HepG2 (cell line): ENCODE data around the gene PPP1R14D. TPM values are rescaled to one million over a fixed set of nuclear protein-coding genes. Genes with fewer than 3 reads are reported as not detected.

Source experiments
- ATAC-seq: fragments of 200-7000 bp; cut with Tn5 transposase; 3 replicates; pipeline ENCODE4 v1.9.1; 2020; ENCODE audit warnings: mild to moderate bottlenecking, moderate library complexity
- BruUV-seq: library from RNA; stranded (reverse); fragments of 400-500 nt; replicated peaks from 2 replicates; lab custom pipeline; 2021; lab: Mats Ljungman, UMichigan
- CTCF ChIA-PET: fragments of 300-600 bp; formaldehyde crosslinking; extraction: SDS; loops from one replicate; lab custom pipeline; 2021; ENCODE audit warnings: low total read pairs, inconsistent platforms, low intra/inter-chr PET ratio; lab: Yijun Ruan, JAX
- POLR2A ChIA-PET: fragments of 350-600 bp; sonication (Branson Sonifier 250); formaldehyde crosslinking; loops from one replicate; lab custom pipeline; 2020; ENCODE audit warnings: antibody characterized with exemption, inconsistent platforms; lab: Yijun Ruan, JAX
- DNase-seq: peaks from one replicate; pipeline ENCODE4 v3.0.0-alpha.2; 2015; ENCODE audit warnings: low spot score
- FAIRE-seq: peaks from 3 replicates; lab custom pipeline; 2011; peaks lifted over from hg19 to GRCh38; lab: Jason Lieb, UNC
- H2AFZ ChIP-seq: one replicate; pipeline ENCODE4 v1.6.1; 2011; ENCODE audit warnings: low read length, inconsistent platforms
- H3K27ac ChIP-seq: fragments of 300-600 bp; 3 replicates; pipeline ENCODE4 v1.8.0; 2011; ENCODE audit warnings: mixed run types, mild to moderate bottlenecking, mixed read lengths, low read length, inconsistent platforms; ENCODE audit not compliant: insufficient read depth; ENCODE audit errors: extremely low read length
- H3K27me3 ChIP-seq, 2 experiments: fragments of 200-600 bp in 1 of 2; 2 replicates in 1 of 2; 3 replicates in 1 of 2; pipeline versions ENCODE4 v1.6.0 to v1.8.0; 2011; ENCODE audit warnings: low read length in 2 of 2, mild to moderate bottlenecking in 2 of 2, moderate library complexity in 2 of 2, inconsistent platforms in 1 of 2; ENCODE audit not compliant: insufficient read depth in 2 of 2, control insufficient read depth in 1 of 2
- H3K36me3 ChIP-seq, 2 experiments: fragments of 200-600 bp in 1 of 2; replicated peaks in 1 of 2; 2 replicates in 1 of 2; 3 replicates in 1 of 2; pipeline versions ENCODE4 v1.5.1 to v1.8.0; 2011; ENCODE audit warnings: low read length in 2 of 2, inconsistent platforms in 1 of 2; ENCODE audit not compliant: insufficient read depth in 2 of 2, control insufficient read depth in 1 of 2
- H3K4me1 ChIP-seq: 2 replicates; pipeline ENCODE4 v1.5.1; 2012; ENCODE audit warnings: low read length, inconsistent platforms; ENCODE audit not compliant: insufficient read depth
- H3K4me2 ChIP-seq: 2 replicates; pipeline ENCODE4 v1.6.0; 2011; ENCODE audit warnings: low read depth, low read length, inconsistent platforms
- H3K4me3 ChIP-seq, 3 experiments: fragments of 200-600 bp in 1 of 3; sonication (generic), shearing (Covaris generic) in 1 of 3; replicated peaks in 1 of 3; 2 replicates each; pipeline ENCODE4 v1.5.1; 2011 to 2016; ENCODE audit warnings: low read length in 3 of 3, inconsistent platforms in 2 of 3, low read depth in 2 of 3, mild to moderate bottlenecking in 2 of 3, control low read depth in 1 of 3, mixed read lengths in 1 of 3; ENCODE audit not compliant: insufficient read depth in 1 of 3
- H3K79me2 ChIP-seq: one replicate; pipeline ENCODE4 v1.6.1; 2011; ENCODE audit warnings: low read length, inconsistent platforms; ENCODE audit not compliant: insufficient read depth
- H3K9ac ChIP-seq: 2 replicates; pipeline ENCODE4 v1.6.0; 2011; ENCODE audit warnings: mild to moderate bottlenecking, low read depth, low read length, inconsistent platforms; ENCODE audit not compliant: insufficient read depth
- H3K9me3 ChIP-seq: 2 replicates; pipeline ENCODE4 v1.5.1; 2012; ENCODE audit warnings: mild to moderate bottlenecking, low read length
- H4K20me1 ChIP-seq: 2 replicates; pipeline ENCODE4 v1.6.0; 2011; ENCODE audit warnings: inconsistent platforms, mild to moderate bottlenecking, low read length, moderate library complexity; ENCODE audit not compliant: insufficient read depth
- ETV5 ChIP-seq: IDR thresholded peaks from 2 replicates; pipeline ENCODE4 v1.6.1; 2018; ENCODE audit warnings: missing biosample characterization, missing genetic modification reagents, inconsistent platforms, borderline replicate concordance
- FLYWCH1 ChIP-seq: sonication (generic); formaldehyde crosslinking; IDR thresholded peaks from 2 replicates; pipeline ENCODE4 v1.8.1; 2023; ENCODE audit warnings: mild to moderate bottlenecking, missing genetic modification reagents
- NR2F6 ChIP-seq, 2 experiments: IDR thresholded peaks; 2 replicates each; pipeline ENCODE4 v1.6.1; 2016; ENCODE audit warnings: antibody characterized with exemption in 1 of 2, mild to moderate bottlenecking in 1 of 2
- NRL ChIP-seq: sonication (generic); formaldehyde crosslinking; IDR thresholded peaks from 2 replicates; pipeline ENCODE4 v1.5.0; 2020; ENCODE audit warnings: missing genetic modification reagents, mild to moderate bottlenecking, moderate library complexity, borderline replicate concordance
- PCBP2 ChIP-seq: fragments of 200-400 bp; formaldehyde crosslinking; optimal IDR thresholded peaks from 2 replicates; pipeline ENCODE3; 2018; ENCODE audit warnings: low read length, low read depth; ENCODE audit not compliant: poor library complexity, severe bottlenecking
- SIX4 ChIP-seq: sonication (generic); formaldehyde crosslinking; IDR thresholded peaks from 2 replicates; pipeline ENCODE4 v1.4.0; 2020; ENCODE audit warnings: missing genetic modification reagents
- ZNF607 ChIP-seq: sonication (generic); formaldehyde crosslinking; IDR thresholded peaks from 2 replicates; pipeline ENCODE4 v1.5.1; 2020; ENCODE audit warnings: missing genetic modification reagents, mild to moderate bottlenecking, borderline replicate concordance
- ZNF850 ChIP-seq: sonication (generic); formaldehyde crosslinking; conservative IDR thresholded peaks from 2 replicates; pipeline ENCODE4 v1.9.0; 2021; ENCODE audit warnings: mild to moderate bottlenecking, missing genetic modification reagents
- WGBS: methylation state at CpG from one replicate; pipeline ENCODE4 v1.1.6; 2017; ENCODE audit warnings: low lambda C conversion rate; 5-methylcytosine and 5-hydroxymethylcytosine counted together
- in situ Hi-C: cut with HindIII; loops from 2 replicates; pipeline ENCODE4 v1.10.0; 2017; ENCODE audit warnings: low pct_unique_long_range_greater_than_20kb; ENCODE audit not compliant: extremely low pct_ligation_motif_present
- intact Hi-C: fragments of 100-400 bp; cut with micrococcal nuclease; formaldehyde crosslinking; loops from one replicate; pipeline ENCODE4 v1.10.0; 2022; ENCODE audit not compliant: unreplicated experiment
- polyA plus RNA-seq, 8 experiments: library from polyadenylated mRNA; depleted of rRNA in 3 of 8; stranded (reverse) in 7 of 8; unstranded in 1 of 8; fragments of >200 nt; fragmentation: Illumina TruSeq in 4 of 8; extraction: Trizol in 4 of 8; gene quantifications; 2 replicates each; pipeline versions ENCODE4 v1.2.1 to v1.2.3, GENCODE V29; 2011 to 2016; ENCODE audit warnings: low read depth in 4 of 8, missing spikeins in 1 of 8, mixed read lengths in 1 of 8; ENCODE audit not compliant: insufficient read depth in 1 of 8
- total RNA-seq, 5 experiments: library from RNA; depleted of rRNA; stranded (reverse); fragments of >200 nt; fragmentation: Illumina TruSeq; extraction: Trizol; gene quantifications; 2 replicates each; pipeline ENCODE4 v1.2.3, GENCODE V29; 2016; ENCODE audit warnings: low read depth in 1 of 5
- TF ChIP-seq, protein P1 (sequence below): IDR thresholded peaks from 2 replicates; pipeline ENCODE4 v1.6.1; 2016
- TF ChIP-seq, protein P2 (sequence below): sonication (generic); formaldehyde crosslinking; IDR thresholded peaks from 2 replicates; pipeline ENCODE4 v1.4.0; 2020; ENCODE audit warnings: missing genetic modification reagents
- TF ChIP-seq, protein P3 (sequence below): sonication (generic); formaldehyde crosslinking; IDR thresholded peaks from 2 replicates; pipeline ENCODE4 v1.4.0; 2020; ENCODE audit warnings: mild to moderate bottlenecking, missing genetic modification reagents, borderline replicate concordance
- TF ChIP-seq, protein P4 (sequence below): sonication (generic); formaldehyde crosslinking; IDR thresholded peaks from 2 replicates; pipeline ENCODE4 v1.8.0; 2022; ENCODE audit warnings: missing genetic modification reagents, low read depth, mild to moderate bottlenecking, borderline replicate concordance

Gene PPP1R14D
- total and polyA plus RNA-seq, 2 of the 13 experiments (the other 11 are each of a cell fraction or from before 2014, with no cell fraction given), result 0.53 to 0.55 TPM

DNA sequence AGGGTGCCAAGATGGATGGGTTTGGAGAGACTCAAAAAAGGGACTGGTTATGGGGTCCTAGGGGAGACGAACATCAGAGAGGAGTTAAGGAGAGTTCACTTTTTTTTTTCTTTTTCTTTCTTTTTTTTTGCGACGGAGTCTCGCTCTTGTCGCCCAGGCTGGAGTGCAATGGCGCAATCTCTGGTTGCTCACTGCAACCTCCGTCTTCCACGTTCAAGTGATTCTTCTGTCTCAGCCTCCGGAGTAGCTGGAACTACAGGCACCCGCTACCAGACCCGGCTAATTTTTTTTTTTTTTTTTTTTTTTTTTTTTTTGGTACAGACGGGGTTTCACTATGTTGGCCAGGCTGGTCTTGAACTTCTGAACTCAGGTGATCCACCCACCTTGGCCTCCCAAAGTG, 16.5 kb upstream of the PPP1R14D start:
- WGBS, result 68% methylated on average over 12 of the region's 12 CpGs
- no peaks in the 10 kb centered on the region for H4K20me1 ChIP-seq
- FAIRE-seq (no peak), DNase-seq (no peak), ATAC-seq (no peak)
- no peak overlapping the region for H3K27ac ChIP-seq
- no peak overlapping the region for H3K4me3 ChIP-seq
- no peaks in the 10 kb centered on the region for H3K36me3 ChIP-seq
- no TSS peak for BruUV-seq
- H3K9me3 ChIP-seq, result no peaks in the 10 kb centered on the region
- intact Hi-C loops, result no loop called here
- in situ Hi-C loops, result no loop called here
- CTCF ChIA-PET, result no interaction called here
- POLR2A ChIA-PET, result interaction anchor here (1.0 kb wide), 1 partner anchor 14 kb away, joined by 3 read pairs; no protein-coding TSS in a partner anchor
- H3K27me3 ChIP-seq, result peaks cover 4 to 17% of the 10 kb centered on the region in 2 experiments; a peak in 3 of 5 replicates
- H3K9ac ChIP-seq, result no peak overlapping the region
- H3K4me2 ChIP-seq, result no peak overlapping the region
- H3K79me2 ChIP-seq, result no peaks in the 10 kb centered on the region
- H3K4me1 ChIP-seq, result peaks cover 49% of the 10 kb centered on the region
- H2AFZ ChIP-seq, result no peak overlapping the region
- TF ChIP-seq ZNF850 (CRISPR knock-in tag) (no peak), SIX4 (no peak), NRL (CRISPR knock-in tag) (no peak), NR2F6 (IDR thresholded peaks at IDR 0.05) (no peak), NR2F6 (CRISPR knock-in tag; IDR thresholded peaks at IDR 0.05) (no peak), PCBP2 (no peak), ZNF607 (CRISPR knock-in tag) (no peak), ETV5 (no peak), FLYWCH1 (CRISPR knock-in tag) (no peak)
- TF ChIP-seq, protein P1, sequence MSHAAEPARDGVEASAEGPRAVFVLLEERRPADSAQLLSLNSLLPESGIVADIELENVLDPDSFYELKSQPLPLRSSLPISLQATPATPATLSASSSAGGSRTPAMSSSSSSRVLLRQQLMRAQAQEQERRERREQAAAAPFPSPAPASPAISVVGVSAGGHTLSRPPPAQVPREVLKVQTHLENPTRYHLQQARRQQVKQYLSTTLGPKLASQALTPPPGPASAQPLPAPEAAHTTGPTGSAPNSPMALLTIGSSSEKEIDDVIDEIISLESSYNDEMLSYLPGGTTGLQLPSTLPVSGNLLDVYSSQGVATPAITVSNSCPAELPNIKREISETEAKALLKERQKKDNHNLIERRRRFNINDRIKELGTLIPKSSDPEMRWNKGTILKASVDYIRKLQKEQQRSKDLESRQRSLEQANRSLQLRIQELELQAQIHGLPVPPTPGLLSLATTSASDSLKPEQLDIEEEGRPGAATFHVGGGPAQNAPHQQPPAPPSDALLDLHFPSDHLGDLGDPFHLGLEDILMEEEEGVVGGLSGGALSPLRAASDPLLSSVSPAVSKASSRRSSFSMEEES (CRISPR knock-in tag), result no peak
- TF ChIP-seq, protein P2, sequence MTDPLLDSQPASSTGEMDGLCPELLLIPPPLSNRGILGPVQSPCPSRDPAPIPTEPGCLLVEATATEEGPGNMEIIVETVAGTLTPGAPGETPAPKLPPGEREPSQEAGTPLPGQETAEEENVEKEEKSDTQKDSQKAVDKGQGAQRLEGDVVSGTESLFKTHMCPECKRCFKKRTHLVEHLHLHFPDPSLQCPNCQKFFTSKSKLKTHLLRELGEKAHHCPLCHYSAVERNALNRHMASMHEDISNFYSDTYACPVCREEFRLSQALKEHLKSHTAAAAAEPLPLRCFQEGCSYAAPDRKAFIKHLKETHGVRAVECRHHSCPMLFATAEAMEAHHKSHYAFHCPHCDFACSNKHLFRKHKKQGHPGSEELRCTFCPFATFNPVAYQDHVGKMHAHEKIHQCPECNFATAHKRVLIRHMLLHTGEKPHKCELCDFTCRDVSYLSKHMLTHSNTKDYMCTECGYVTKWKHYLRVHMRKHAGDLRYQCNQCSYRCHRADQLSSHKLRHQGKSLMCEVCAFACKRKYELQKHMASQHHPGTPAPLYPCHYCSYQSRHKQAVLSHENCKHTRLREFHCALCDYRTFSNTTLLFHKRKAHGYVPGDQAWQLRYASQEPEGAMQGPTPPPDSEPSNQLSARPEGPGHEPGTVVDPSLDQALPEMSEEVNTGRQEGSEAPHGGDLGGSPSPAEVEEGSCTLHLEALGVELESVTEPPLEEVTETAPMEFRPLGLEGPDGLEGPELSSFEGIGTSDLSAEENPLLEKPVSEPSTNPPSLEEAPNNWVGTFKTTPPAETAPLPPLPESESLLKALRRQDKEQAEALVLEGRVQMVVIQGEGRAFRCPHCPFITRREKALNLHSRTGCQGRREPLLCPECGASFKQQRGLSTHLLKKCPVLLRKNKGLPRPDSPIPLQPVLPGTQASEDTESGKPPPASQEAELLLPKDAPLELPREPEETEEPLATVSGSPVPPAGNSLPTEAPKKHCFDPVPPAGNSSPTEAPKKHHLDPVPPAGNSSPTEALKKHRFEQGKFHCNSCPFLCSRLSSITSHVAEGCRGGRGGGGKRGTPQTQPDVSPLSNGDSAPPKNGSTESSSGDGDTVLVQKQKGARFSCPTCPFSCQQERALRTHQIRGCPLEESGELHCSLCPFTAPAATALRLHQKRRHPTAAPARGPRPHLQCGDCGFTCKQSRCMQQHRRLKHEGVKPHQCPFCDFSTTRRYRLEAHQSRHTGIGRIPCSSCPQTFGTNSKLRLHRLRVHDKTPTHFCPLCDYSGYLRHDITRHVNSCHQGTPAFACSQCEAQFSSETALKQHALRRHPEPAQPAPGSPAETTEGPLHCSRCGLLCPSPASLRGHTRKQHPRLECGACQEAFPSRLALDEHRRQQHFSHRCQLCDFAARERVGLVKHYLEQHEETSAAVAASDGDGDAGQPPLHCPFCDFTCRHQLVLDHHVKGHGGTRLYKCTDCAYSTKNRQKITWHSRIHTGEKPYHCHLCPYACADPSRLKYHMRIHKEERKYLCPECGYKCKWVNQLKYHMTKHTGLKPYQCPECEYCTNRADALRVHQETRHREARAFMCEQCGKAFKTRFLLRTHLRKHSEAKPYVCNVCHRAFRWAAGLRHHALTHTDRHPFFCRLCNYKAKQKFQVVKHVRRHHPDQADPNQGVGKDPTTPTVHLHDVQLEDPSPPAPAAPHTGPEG (CRISPR knock-in tag), result no peak
- TF ChIP-seq, protein P3, sequence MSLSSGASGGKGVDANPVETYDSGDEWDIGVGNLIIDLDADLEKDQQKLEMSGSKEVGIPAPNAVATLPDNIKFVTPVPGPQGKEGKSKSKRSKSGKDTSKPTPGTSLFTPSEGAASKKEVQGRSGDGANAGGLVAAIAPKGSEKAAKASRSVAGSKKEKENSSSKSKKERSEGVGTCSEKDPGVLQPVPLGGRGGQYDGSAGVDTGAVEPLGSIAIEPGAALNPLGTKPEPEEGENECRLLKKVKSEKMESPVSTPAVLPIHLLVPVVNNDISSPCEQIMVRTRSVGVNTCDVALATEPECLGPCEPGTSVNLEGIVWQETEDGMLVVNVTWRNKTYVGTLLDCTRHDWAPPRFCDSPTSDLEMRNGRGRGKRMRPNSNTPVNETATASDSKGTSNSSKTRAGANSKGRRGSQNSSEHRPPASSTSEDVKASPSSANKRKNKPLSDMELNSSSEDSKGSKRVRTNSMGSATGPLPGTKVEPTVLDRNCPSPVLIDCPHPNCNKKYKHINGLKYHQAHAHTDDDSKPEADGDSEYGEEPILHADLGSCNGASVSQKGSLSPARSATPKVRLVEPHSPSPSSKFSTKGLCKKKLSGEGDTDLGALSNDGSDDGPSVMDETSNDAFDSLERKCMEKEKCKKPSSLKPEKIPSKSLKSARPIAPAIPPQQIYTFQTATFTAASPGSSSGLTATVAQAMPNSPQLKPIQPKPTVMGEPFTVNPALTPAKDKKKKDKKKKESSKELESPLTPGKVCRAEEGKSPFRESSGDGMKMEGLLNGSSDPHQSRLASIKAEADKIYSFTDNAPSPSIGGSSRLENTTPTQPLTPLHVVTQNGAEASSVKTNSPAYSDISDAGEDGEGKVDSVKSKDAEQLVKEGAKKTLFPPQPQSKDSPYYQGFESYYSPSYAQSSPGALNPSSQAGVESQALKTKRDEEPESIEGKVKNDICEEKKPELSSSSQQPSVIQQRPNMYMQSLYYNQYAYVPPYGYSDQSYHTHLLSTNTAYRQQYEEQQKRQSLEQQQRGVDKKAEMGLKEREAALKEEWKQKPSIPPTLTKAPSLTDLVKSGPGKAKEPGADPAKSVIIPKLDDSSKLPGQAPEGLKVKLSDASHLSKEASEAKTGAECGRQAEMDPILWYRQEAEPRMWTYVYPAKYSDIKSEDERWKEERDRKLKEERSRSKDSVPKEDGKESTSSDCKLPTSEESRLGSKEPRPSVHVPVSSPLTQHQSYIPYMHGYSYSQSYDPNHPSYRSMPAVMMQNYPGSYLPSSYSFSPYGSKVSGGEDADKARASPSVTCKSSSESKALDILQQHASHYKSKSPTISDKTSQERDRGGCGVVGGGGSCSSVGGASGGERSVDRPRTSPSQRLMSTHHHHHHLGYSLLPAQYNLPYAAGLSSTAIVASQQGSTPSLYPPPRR (CRISPR knock-in tag), result no peak
- TF ChIP-seq, protein P4, sequence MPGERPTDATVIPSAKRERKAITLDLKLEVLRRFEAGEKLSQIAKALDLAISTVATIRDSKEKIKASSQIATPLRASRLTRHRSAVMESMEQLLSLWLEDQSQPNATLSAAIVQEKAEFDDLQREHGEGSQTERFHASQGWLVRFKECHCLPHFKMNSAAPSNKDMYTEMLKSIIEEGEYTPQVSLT (CRISPR knock-in tag), result no peak
